Left kidney (tissue), 2 donors: ENCODE data around the gene C6orf118. TPM values are rescaled to one million over a fixed set of nuclear protein-coding genes. Genes with fewer than 3 reads are reported as not detected.

Experiments
- DNase-seq: peaks from one replicate; pipeline ENCODE4 v3.0.0-alpha.2; 2013
- polyA plus RNA-seq: library from polyadenylated mRNA; unstranded; fragments of 120-200 nt; gene quantifications from one replicate; pipeline ENCODE4 v1.2.1, GENCODE V29; 2013; ENCODE audit not compliant: insufficient read length

Gene C6orf118
- polyA plus RNA-seq, 1 donor = 8.8 TPM

GRCh38 chr6:165244524-165245247, 64.7 kb downstream of the C6orf118 start:
- DNase-seq = no peak

- no peak for DNase-seq
Measured at GRCh38 chr6:165243801-165244200, 65.6 kb downstream of the C6orf118 start.

GRCh38 chr6:165236326-165236725, 73.1 kb downstream of the C6orf118 start:
- DNase-seq = no peak

GRCh38 chr6:165232731-165233488, 76.5 kb downstream of the C6orf118 start:
- no peak for DNase-seq

- DNase-seq = peak; percentile 59
Measured at GRCh38 chr6:165231581-165232561, 77.5 kb downstream of the C6orf118 start.

- no peak for DNase-seq
Measured at GRCh38 chr6:165231177-165231576, 78.2 kb downstream of the C6orf118 start.
